NCI-H2196 (cell line): Measurements from ENCODE around the gene AMIGO2.

ENCODE experiments used
- DNase-seq: peaks from one replicate; lab custom pipeline; 2025; ENCODE audit not compliant: unreplicated experiment; lab: John Stamatoyannopoulos, UW

AMIGO2 gene

DNA sequence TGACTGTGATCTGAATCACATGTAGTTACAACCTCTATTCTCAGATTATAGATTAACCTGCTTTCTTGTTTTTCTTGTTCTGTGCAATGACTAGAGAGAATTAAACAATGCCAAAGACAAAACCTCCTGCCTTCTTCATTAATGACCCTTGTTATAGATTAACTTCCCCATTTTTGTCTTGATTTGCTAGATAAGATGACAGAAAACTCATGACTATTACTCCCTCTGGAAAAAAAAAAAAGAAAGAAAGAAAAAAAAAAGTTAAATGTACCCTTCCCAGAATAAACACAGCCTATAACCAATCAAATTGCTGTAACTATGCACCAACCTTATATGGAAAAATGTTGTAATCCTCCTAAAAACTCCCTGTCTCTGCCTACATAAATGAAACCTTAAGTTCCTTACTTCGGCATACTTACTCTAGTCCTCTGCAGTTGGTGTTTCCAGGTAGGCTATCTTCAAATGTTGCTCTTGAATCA is 41.5 kb downstream of the AMIGO2 start:
- DNase-seq = no peak

GRCh38 chr12:47035484-47035883 is 44.3 kb downstream of the AMIGO2 start:
- no peak for DNase-seq

GRCh38 chr12:47034661-47035060 is 45.1 kb downstream of the AMIGO2 start:
- DNase-seq = no peak

DNA sequence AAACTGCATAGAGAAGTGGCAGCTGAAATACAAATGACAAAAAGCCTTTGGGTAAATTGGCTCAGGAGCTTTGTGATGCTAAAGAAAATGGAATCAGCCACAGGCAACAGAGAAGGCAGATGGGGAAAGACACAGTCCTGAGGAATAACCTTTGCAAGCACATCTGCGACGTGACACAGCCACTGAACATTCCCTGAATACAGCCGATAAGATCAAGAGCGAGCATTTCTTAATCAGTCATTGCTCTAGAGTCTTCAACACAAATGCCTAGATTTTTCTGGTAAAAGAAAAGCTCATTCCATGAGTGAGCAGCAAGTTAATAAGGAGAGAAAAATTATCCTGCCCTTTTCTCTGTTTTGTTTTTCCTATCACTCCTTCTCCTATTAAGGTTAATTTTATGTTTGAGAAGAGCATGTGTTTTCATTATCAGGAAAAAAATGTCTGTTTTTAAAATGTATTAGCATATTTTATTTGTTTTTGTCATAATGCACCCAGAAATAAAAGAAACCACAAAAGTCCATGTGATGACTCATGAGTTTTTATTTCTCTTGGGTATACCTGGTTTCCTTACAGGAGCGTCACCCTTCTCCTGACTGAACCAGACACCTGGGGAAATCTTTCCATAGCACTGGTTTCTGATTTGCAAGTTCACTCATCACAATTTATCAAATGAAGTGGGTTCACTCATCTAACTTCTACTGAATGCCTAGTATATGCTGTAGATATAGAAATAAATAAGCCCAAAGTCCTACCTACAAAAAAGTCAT is 45.8 kb downstream of the AMIGO2 start:
- DNase-seq = no peak

DNA sequence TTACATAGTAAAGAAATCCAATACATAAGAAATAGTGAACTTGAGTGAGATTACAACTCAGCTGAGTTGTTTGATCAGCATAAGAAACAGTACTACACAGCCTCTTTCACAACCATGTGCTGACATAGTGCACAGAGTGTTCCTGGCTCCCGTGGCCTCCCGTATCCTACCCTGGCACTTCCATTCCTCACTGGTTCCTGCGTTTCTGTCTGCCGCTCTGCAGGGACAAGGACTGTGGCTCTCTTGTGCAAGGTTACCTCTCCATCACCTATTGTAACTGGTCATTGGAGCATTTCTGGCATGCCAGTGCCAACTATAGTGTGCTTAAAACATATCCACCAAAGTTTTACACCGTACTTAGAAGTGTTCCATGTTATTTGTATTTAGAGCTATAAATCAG is 46.7 kb downstream of the AMIGO2 start:
- DNase-seq = no peak

GRCh38 chr12:47032644-47033043 is 47.1 kb downstream of the AMIGO2 start:
- peak; percentile 41 for DNase-seq

- no peak for DNase-seq
These were observed 49.9 kb downstream of the AMIGO2 start for GRCh38 chr12:47029903-47030302.

GRCh38 chr12:47028981-47029708 is 50.6 kb downstream of the AMIGO2 start:
- no peak for DNase-seq

DNA sequence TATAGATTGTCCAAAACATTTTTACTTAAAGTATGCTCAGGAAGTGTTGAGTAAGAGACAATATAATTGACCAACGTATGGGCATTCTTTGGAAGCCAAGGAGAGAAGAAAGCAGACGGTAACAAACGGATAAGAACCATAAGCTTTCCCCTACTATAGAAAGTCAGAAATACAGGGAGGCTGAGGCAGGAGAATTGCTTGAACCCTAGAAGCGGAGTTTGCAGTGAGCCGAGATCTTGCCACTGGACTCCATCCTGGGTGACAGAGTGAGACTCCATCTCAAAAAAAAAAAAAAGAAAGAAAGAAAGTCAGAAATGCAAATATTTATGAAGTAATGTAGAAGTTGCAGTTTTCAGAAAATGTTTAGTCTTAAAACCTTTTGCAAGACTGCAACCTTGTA is 51.6 kb downstream of the AMIGO2 start:
- no peak for DNase-seq
